WTC11 (cell line): ENCODE measurements around the gene GTF3C2. TPM values are rescaled to one million over a fixed set of nuclear protein-coding genes. Genes with fewer than 3 reads are reported as not detected.
"Not testable (repeated sequence)": the region's sequence is repeated elsewhere in the genome, so short reads cannot be mapped to it uniquely, and the experiment has no call there.

Experiments
- ATAC-seq: fragments of 200-7000 bp; cut with Tn5 transposase; 2 replicates; pipeline ENCODE4 v1.10.0; 2021; ENCODE audit warnings: mild to moderate bottlenecking, moderate library complexity
- CTCF ChIA-PET: fragments of 300-600 bp; sonication (Branson Sonifier 250); formaldehyde crosslinking; loops from one replicate; lab custom pipeline; 2021; ENCODE audit warnings: antibody characterized with exemption; lab: Charles Lee
- POLR2A ChIA-PET: fragments of 350-600 bp; sonication (Branson Sonifier 250); formaldehyde crosslinking; loops from one replicate; lab custom pipeline; 2021; ENCODE audit warnings: antibody characterized with exemption; lab: Charles Lee
- DNase-seq: peaks from one replicate; pipeline ENCODE4 v3.0.0; 2021; ENCODE audit warnings: low spot score
- H3K27ac Mint-ChIP-seq: 2 replicates; pipeline ENCODE4 v1.8.0; 2021; ENCODE audit warnings: mixed read lengths
- H3K27me3 Mint-ChIP-seq: 2 replicates; pipeline ENCODE4 v1.8.0; 2021; ENCODE audit warnings: low read depth, mild to moderate bottlenecking, moderate library complexity, mixed read lengths
- H3K36me3 Mint-ChIP-seq: 2 replicates; pipeline ENCODE4 v1.8.0; 2021; ENCODE audit warnings: mixed read lengths
- H3K4me1 Mint-ChIP-seq: 2 replicates; pipeline ENCODE4 v1.8.0; 2022; ENCODE audit warnings: mixed read lengths
- H3K4me3 Mint-ChIP-seq: 2 replicates; pipeline ENCODE4 v1.8.0; 2021; ENCODE audit warnings: mild to moderate bottlenecking, moderate library complexity, mixed read lengths
- H3K9me3 Mint-ChIP-seq: 2 replicates; pipeline ENCODE4 v1.8.0; 2021; ENCODE audit warnings: mixed read lengths
- ETV6 ChIP-seq: sonication (generic); formaldehyde crosslinking; IDR thresholded peaks from 2 replicates; pipeline ENCODE4 v1.8.1; 2022; ENCODE audit warnings: mild to moderate bottlenecking, missing genetic modification reagents
- FOXP1 ChIP-seq: sonication (generic); formaldehyde crosslinking; IDR thresholded peaks from 2 replicates; pipeline ENCODE4 v1.8.0; 2022; ENCODE audit warnings: missing genetic modification reagents, mild to moderate bottlenecking, moderate library complexity, borderline replicate concordance
- GABPB1 ChIP-seq: sonication (generic); formaldehyde crosslinking; IDR thresholded peaks from 2 replicates; pipeline ENCODE4 v1.8.1; 2023; ENCODE audit warnings: mild to moderate bottlenecking, missing genetic modification reagents
- IRF2 ChIP-seq: sonication (generic); formaldehyde crosslinking; IDR thresholded peaks from 2 replicates; pipeline ENCODE4 v1.8.0; 2022; ENCODE audit warnings: low read depth, missing genetic modification reagents, borderline replicate concordance
- NFE2L1 ChIP-seq: sonication (generic); formaldehyde crosslinking; IDR thresholded peaks from 2 replicates; pipeline ENCODE4 v1.8.1; 2023; ENCODE audit warnings: missing genetic modification reagents
- RELA ChIP-seq: sonication (generic); formaldehyde crosslinking; IDR thresholded peaks from 2 replicates; pipeline ENCODE4 v1.8.1; 2022; ENCODE audit warnings: missing genetic modification reagents, mild to moderate bottlenecking, borderline replicate concordance
- RORB ChIP-seq: fragments of 250-450 bp; sonication (Bioruptor Pico); IDR thresholded peaks from 2 replicates; pipeline ENCODE4 v1.9.0; 2021; ENCODE audit warnings: mild to moderate bottlenecking
- SOX15 ChIP-seq: fragments of 250-450 bp; sonication (Bioruptor Pico); IDR thresholded peaks from 2 replicates; pipeline ENCODE4 v1.9.0; 2021; ENCODE audit warnings: mild to moderate bottlenecking
- TP53 ChIP-seq: sonication (generic); formaldehyde crosslinking; IDR thresholded peaks from 2 replicates; pipeline ENCODE4 v1.8.1; 2023; ENCODE audit warnings: mild to moderate bottlenecking, missing genetic modification reagents
- ZNF121 ChIP-seq: sonication (generic); formaldehyde crosslinking; IDR thresholded peaks from 2 replicates; pipeline ENCODE4 v1.8.0; 2023; ENCODE audit warnings: missing genetic modification reagents
- ZNF232 ChIP-seq: sonication (generic); formaldehyde crosslinking; IDR thresholded peaks from 2 replicates; pipeline ENCODE4 v1.8.0; 2022; ENCODE audit warnings: mild to moderate bottlenecking, missing genetic modification reagents
- ZNF281 ChIP-seq: sonication (generic); formaldehyde crosslinking; IDR thresholded peaks from 2 replicates; pipeline ENCODE4 v1.8.0; 2023; ENCODE audit warnings: mild to moderate bottlenecking, missing genetic modification reagents
- ZNF416 ChIP-seq: fragments of 250-450 bp; sonication (Bioruptor Pico); IDR thresholded peaks from 2 replicates; pipeline ENCODE4 v1.9.0; 2021; ENCODE audit warnings: mild to moderate bottlenecking, inconsistent platforms
- total RNA-seq: library from RNA; stranded (reverse); gene quantifications from 3 replicates; pipeline ENCODE4 v1.2.3, GENCODE V29; 2021
- TF ChIP-seq, protein P1 (sequence below): sonication (generic); formaldehyde crosslinking; IDR thresholded peaks from 2 replicates; pipeline ENCODE4 v1.8.1; 2023; ENCODE audit warnings: mild to moderate bottlenecking, moderate library complexity, missing genetic modification reagents
- TF ChIP-seq, protein P2 (sequence below): sonication (generic); formaldehyde crosslinking; IDR thresholded peaks from 2 replicates; pipeline ENCODE4 v1.8.1; 2022; ENCODE audit warnings: low read depth, mild to moderate bottlenecking, moderate library complexity, missing genetic modification reagents, borderline replicate concordance
- TF ChIP-seq, protein P3 (sequence below): sonication (generic); formaldehyde crosslinking; IDR thresholded peaks from 2 replicates; pipeline ENCODE4 v1.8.0; 2022; ENCODE audit warnings: mild to moderate bottlenecking, missing genetic modification reagents
- TF ChIP-seq, protein P4 (sequence below): sonication (generic); formaldehyde crosslinking; IDR thresholded peaks from 2 replicates; pipeline ENCODE4 v1.8.0; 2022; ENCODE audit warnings: mild to moderate bottlenecking, missing genetic modification reagents

Gene GTF3C2
- total RNA-seq, 1 experiment from 2014 or later = 123 TPM

GRCh38 chr2:27322301-27322765 is 34.2 kb downstream of the GTF3C2 start:
- CTCF ChIA-PET = interaction anchor here (1.0 to 1.6 kb wide), 4 partner anchors 14 to 47 kb away, joined by 3 to 7 read pairs (median 4); partner anchors contain the start of gene UCN
- TF ChIP-seq, protein P1, sequence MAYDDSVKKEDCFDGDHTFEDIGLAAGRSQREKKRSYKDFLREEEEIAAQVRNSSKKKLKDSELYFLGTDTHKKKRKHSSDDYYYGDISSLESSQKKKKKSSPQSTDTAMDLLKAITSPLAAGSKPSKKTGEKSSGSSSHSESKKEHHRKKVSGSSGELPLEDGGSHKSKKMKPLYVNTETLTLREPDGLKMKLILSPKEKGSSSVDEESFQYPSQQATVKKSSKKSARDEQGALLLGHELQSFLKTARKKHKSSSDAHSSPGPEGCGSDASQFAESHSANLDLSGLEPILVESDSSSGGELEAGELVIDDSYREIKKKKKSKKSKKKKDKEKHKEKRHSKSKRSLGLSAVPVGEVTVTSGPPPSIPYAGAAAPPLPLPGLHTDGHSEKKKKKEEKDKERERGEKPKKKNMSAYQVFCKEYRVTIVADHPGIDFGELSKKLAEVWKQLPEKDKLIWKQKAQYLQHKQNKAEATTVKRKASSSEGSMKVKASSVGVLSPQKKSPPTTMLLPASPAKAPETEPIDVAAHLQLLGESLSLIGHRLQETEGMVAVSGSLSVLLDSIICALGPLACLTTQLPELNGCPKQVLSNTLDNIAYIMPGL (CRISPR knock-in tag) = 0 out of 2 replicates have a peak, but pooled peaks have one; percentile 39
- no peak for TF ChIP-seq ZNF281 (CRISPR knock-in tag)
- no peak overlapping the region for H3K27ac Mint-ChIP-seq

GRCh38 chr2:27320958-27321543 is 35.5 kb downstream of the GTF3C2 start:
- no peaks in the 10 kb centered on the region for H3K9me3 Mint-ChIP-seq
- ATAC-seq (peak; percentile 49), DNase-seq (peak; percentile 37)
- H3K27ac Mint-ChIP-seq = peak overlapping the region; percentile 90
- TF ChIP-seq GABPB1 (CRISPR knock-in tag) (peak; percentile 77), IRF2 (CRISPR knock-in tag) (no peak), ZNF121 (CRISPR knock-in tag) (0 out of 2 replicates have a peak, but pooled peaks have one; percentile 27)
- CTCF ChIA-PET = interaction anchor here (0.7 to 2.0 kb wide), 11 partner anchors 12 to 48 kb away, joined by 3 to 9 read pairs (median 3); partner anchors contain the start of gene UCN
- H3K36me3 Mint-ChIP-seq = peaks cover 5% of the 10 kb centered on the region
- peaks cover 14% of the 10 kb centered on the region for H3K4me1 Mint-ChIP-seq
- H3K4me3 Mint-ChIP-seq = peak overlapping the region; percentile 99
- POLR2A ChIA-PET = no interaction called here
- H3K27me3 Mint-ChIP-seq = no peaks in the 10 kb centered on the region

More at GRCh38 chr2:27322301-27322765, 34.2 kb downstream of the GTF3C2 start:
- Mint-ChIP-seq H3K9me3 (no peaks in the 10 kb centered on the region), H3K36me3 (peaks cover 17% of the 10 kb centered on the region), H3K4me3 (peak overlapping the region; percentile 99), H3K27me3 (no peaks in the 10 kb centered on the region), H3K4me1 (peaks cover 11% of the 10 kb centered on the region)
- DNase-seq (no peak), ATAC-seq (no peak)
- POLR2A ChIA-PET = interaction anchor here (0.5 to 1.1 kb wide), 4 partner anchors 15 to 69 kb away, joined by 3 to 4 read pairs (median 3); partner anchors contain the start of genes EIF2B4 and UCN

GRCh38 chr2:27319839-27320238 is 36.7 kb downstream of the GTF3C2 start:
- H3K9me3 Mint-ChIP-seq, POLR2A ChIA-PET: not testable (repeated sequence)
- CTCF ChIA-PET = interaction anchor here (0.6 to 2.2 kb wide), 5 partner anchors 17 to 233 kb away, joined by 3 to 5 read pairs (median 3); partner anchors contain the start of genes KHK and TRIM54

GRCh38 chr2:27316655-27317412 is 39.7 kb downstream of the GTF3C2 start:
- Mint-ChIP-seq H3K36me3 (no peaks in the 10 kb centered on the region), H3K4me1 (peaks cover 12% of the 10 kb centered on the region), H3K9me3 (no peaks in the 10 kb centered on the region), H3K27me3 (no peaks in the 10 kb centered on the region; the same call in 1 of the 2 replicates), H3K27ac (no peak overlapping the region), H3K4me3 (no peak overlapping the region)
- ChIA-PET CTCF (interaction anchor here (2.3 kb wide), 1 partner anchor 14 kb away, joined by 5 read pairs; no protein-coding TSS in a partner anchor), POLR2A (no interaction called here)
- DNase-seq (no peak), ATAC-seq (no peak)
- no peak for TF ChIP-seq ZNF416
- no peak for TF ChIP-seq TP53 (CRISPR knock-in tag)
- TF ChIP-seq, protein P2, sequence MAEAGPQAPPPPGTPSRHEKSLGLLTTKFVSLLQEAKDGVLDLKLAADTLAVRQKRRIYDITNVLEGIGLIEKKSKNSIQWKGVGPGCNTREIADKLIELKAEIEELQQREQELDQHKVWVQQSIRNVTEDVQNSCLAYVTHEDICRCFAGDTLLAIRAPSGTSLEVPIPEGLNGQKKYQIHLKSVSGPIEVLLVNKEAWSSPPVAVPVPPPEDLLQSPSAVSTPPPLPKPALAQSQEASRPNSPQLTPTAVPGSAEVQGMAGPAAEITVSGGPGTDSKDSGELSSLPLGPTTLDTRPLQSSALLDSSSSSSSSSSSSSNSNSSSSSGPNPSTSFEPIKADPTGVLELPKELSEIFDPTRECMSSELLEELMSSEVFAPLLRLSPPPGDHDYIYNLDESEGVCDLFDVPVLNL = no peak
- TF ChIP-seq RORB (CRISPR knock-in tag) = no peak
- TF ChIP-seq ETV6 = no peak
- no peak for TF ChIP-seq GABPB1 (CRISPR knock-in tag)
- TF ChIP-seq ZNF232 (CRISPR knock-in tag) = no peak
- TF ChIP-seq, protein P3, sequence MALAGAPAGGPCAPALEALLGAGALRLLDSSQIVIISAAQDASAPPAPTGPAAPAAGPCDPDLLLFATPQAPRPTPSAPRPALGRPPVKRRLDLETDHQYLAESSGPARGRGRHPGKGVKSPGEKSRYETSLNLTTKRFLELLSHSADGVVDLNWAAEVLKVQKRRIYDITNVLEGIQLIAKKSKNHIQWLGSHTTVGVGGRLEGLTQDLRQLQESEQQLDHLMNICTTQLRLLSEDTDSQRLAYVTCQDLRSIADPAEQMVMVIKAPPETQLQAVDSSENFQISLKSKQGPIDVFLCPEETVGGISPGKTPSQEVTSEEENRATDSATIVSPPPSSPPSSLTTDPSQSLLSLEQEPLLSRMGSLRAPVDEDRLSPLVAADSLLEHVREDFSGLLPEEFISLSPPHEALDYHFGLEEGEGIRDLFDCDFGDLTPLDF (CRISPR knock-in tag) = no peak
- TF ChIP-seq, protein P4, sequence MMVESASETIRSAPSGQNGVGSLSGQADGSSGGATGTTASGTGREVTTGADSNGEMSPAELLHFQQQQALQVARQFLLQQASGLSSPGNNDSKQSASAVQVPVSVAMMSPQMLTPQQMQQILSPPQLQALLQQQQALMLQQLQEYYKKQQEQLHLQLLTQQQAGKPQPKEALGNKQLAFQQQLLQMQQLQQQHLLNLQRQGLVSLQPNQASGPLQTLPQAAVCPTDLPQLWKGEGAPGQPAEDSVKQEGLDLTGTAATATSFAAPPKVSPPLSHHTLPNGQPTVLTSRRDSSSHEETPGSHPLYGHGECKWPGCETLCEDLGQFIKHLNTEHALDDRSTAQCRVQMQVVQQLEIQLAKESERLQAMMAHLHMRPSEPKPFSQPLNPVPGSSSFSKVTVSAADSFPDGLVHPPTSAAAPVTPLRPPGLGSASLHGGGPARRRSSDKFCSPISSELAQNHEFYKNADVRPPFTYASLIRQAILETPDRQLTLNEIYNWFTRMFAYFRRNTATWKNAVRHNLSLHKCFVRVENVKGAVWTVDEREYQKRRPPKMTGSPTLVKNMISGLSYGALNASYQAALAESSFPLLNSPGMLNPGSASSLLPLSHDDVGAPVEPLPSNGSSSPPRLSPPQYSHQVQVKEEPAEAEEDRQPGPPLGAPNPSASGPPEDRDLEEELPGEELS = no peak
- no peak for TF ChIP-seq SOX15 (CRISPR knock-in tag)
- no peak for TF ChIP-seq FOXP1
- TF ChIP-seq RELA = no peak
- no peak for TF ChIP-seq NFE2L1
- no peak for TF ChIP-seq ZNF121 (CRISPR knock-in tag)

More at GRCh38 chr2:27319839-27320238, 36.7 kb downstream of the GTF3C2 start:
- not testable (repeated sequence) for H3K36me3 Mint-ChIP-seq, ATAC-seq, H3K27ac Mint-ChIP-seq, DNase-seq, H3K4me3 Mint-ChIP-seq, H3K27me3 Mint-ChIP-seq
- peaks cover 17% of the 10 kb centered on the region for H3K4me1 Mint-ChIP-seq
